ENCODE data around the gene CMTM2. TPM values are rescaled to one million over a fixed set of nuclear protein-coding genes. Genes with fewer than 3 reads are reported as not detected.

CMTM2 gene
- total and polyA plus RNA-seq, 2 experiments from 2014 or later: not detected

GRCh38 chr16:66603537-66604375, 24.5 kb downstream of the CMTM2 start:
- H3K4me1 ChIP-seq (ENCODE audit: insufficient read depth): peaks cover 7% of the 10 kb centered on the region
- H4K20me1 ChIP-seq (ENCODE audit: insufficient read depth): no peaks in the 10 kb centered on the region
- peak overlapping the region; percentile 71 for H2AFZ ChIP-seq
- peak overlapping the region; percentile 56 for H3K4me2 ChIP-seq (ENCODE audit: unreplicated experiment)
- 0 out of 2 replicates have a peak overlapping the region, but pooled peaks have one; percentile 0 for H3K27ac ChIP-seq
- TF ChIP-seq EZH2phosphoT487 (IDR thresholded peaks at IDR 0.05; ENCODE audit: insufficient read depth, low read depth) (no peak), EZH2 (IDR thresholded peaks at IDR 0.05; ENCODE audit: insufficient read depth, poor library complexity, severe bottlenecking) (no peak)
- no peaks in the 10 kb centered on the region for H3K9me2 ChIP-seq (ENCODE audit: insufficient read depth)
- in situ Hi-C loops (cut with MboI): no loop called here
- WGBS, 2 experiments (ENCODE audit: low coverage in 1 of 2, low lambda C conversion rate in 2 of 2, missing lambda C conversion rate in 2 of 2): 15 to 20% methylated on average over 26 to 32 of the region's 32 CpGs
- H3K27me3 ChIP-seq (replicated peaks; ENCODE audit: insufficient read depth): no peaks in the 10 kb centered on the region
- DNase-seq: peak; percentile 64
- no peaks in the 10 kb centered on the region for H3K36me3 ChIP-seq (ENCODE audit: low read depth)
- peaks cover 26% of the 10 kb centered on the region for H3K79me2 ChIP-seq (ENCODE audit: insufficient read depth)
- peak overlapping the region; percentile 88 for H3K9ac ChIP-seq
- H3K4me3 ChIP-seq: peak overlapping the region; percentile 76
- H3K9me3 ChIP-seq (ENCODE audit: low read depth): no peaks in the 10 kb centered on the region
- H3F3A ChIP-seq (ENCODE audit: insufficient read depth): no peaks in the 10 kb centered on the region

GRCh38 chr16:66604376-66605176, 25.3 kb downstream of the CMTM2 start, which contains the start of gene CMTM3:
Gene CMTM3, plus strand, starts transcription at chr16:66604704. Its CDS starts 102 bp downstream, at chr16:66604806.
- no peak for TF ChIP-seq EZH2phosphoT487 (IDR thresholded peaks at IDR 0.05; ENCODE audit: insufficient read depth, low read depth)
- TF ChIP-seq EZH2 (IDR thresholded peaks at IDR 0.05; ENCODE audit: insufficient read depth, poor library complexity, severe bottlenecking): no peak
- Histone ChIP-seq H3K36me3 (ENCODE audit: low read depth) (no peaks in the 10 kb centered on the region; the same call in 1 of the 2 replicates), H3F3A (ENCODE audit: insufficient read depth) (no peaks in the 10 kb centered on the region), H3K79me2 (ENCODE audit: insufficient read depth) (peaks cover 35% of the 10 kb centered on the region), H3K9me3 (ENCODE audit: low read depth) (no peaks in the 10 kb centered on the region), H3K4me3 (peak within 1 kb of the TSS; percentile 76), H3K9me2 (ENCODE audit: insufficient read depth) (no peaks in the 10 kb centered on the region), H3K4me2 (ENCODE audit: unreplicated experiment) (peak within 1 kb of the TSS; percentile 57), H3K9ac (peak within 1 kb of the TSS; percentile 88), H3K4me1 (ENCODE audit: insufficient read depth) (peaks cover 10% of the 10 kb centered on the region), H3K27ac (peak within 1 kb of the TSS; percentile 43), H4K20me1 (ENCODE audit: insufficient read depth) (no peaks in the 10 kb centered on the region), H2AFZ (peak within 1 kb of the TSS; percentile 79), H3K27me3 (replicated peaks; ENCODE audit: insufficient read depth) (no peaks in the 10 kb centered on the region)
- peak; percentile 87 for DNase-seq
- in situ Hi-C loops (cut with MboI): no loop called here
- WGBS, 2 experiments (ENCODE audit: low coverage in 1 of 2, low lambda C conversion rate in 2 of 2, missing lambda C conversion rate in 2 of 2): 0 to 1% methylated on average over 26 to 64 of the region's 96 CpGs

- Histone ChIP-seq H2AFZ (peak overlapping the region; percentile 79), H3K27ac (peak overlapping the region; percentile 43), H3K9ac (peak overlapping the region; percentile 88), H3K4me2 (ENCODE audit: unreplicated experiment) (peak overlapping the region; percentile 57), H3K79me2 (ENCODE audit: insufficient read depth) (peaks cover 38% of the 10 kb centered on the region), H4K20me1 (ENCODE audit: insufficient read depth) (no peaks in the 10 kb centered on the region), H3K27me3 (replicated peaks; ENCODE audit: insufficient read depth) (no peaks in the 10 kb centered on the region), H3K4me1 (ENCODE audit: insufficient read depth) (peaks cover 10% of the 10 kb centered on the region), H3K9me2 (ENCODE audit: insufficient read depth) (no peaks in the 10 kb centered on the region), H3K36me3 (ENCODE audit: low read depth) (peaks cover under 1% of the 10 kb centered on the region; the same call in 1 of the 2 replicates), H3K4me3 (peak overlapping the region; percentile 76), H3F3A (ENCODE audit: insufficient read depth) (no peaks in the 10 kb centered on the region), H3K9me3 (ENCODE audit: low read depth) (no peaks in the 10 kb centered on the region)
- in situ Hi-C loops (cut with MboI): no loop called here
- DNase-seq: peak; percentile 75
- TF ChIP-seq EZH2 (IDR thresholded peaks at IDR 0.05; ENCODE audit: insufficient read depth, poor library complexity, severe bottlenecking): no peak
- TF ChIP-seq EZH2phosphoT487 (IDR thresholded peaks at IDR 0.05; ENCODE audit: insufficient read depth, low read depth): no peak
- WGBS, 2 experiments (ENCODE audit: low coverage in 1 of 2, low lambda C conversion rate in 2 of 2, missing lambda C conversion rate in 2 of 2): 1 to 16% methylated on average over 7 to 46 of the region's 61 CpGs
Measured at GRCh38 chr16:66605177-66605978, 26.1 kb downstream of the CMTM2 start.

All from GM23248 (cell line).